Measurements from ENCODE around the gene JMY.

The JMY gene, protein sequence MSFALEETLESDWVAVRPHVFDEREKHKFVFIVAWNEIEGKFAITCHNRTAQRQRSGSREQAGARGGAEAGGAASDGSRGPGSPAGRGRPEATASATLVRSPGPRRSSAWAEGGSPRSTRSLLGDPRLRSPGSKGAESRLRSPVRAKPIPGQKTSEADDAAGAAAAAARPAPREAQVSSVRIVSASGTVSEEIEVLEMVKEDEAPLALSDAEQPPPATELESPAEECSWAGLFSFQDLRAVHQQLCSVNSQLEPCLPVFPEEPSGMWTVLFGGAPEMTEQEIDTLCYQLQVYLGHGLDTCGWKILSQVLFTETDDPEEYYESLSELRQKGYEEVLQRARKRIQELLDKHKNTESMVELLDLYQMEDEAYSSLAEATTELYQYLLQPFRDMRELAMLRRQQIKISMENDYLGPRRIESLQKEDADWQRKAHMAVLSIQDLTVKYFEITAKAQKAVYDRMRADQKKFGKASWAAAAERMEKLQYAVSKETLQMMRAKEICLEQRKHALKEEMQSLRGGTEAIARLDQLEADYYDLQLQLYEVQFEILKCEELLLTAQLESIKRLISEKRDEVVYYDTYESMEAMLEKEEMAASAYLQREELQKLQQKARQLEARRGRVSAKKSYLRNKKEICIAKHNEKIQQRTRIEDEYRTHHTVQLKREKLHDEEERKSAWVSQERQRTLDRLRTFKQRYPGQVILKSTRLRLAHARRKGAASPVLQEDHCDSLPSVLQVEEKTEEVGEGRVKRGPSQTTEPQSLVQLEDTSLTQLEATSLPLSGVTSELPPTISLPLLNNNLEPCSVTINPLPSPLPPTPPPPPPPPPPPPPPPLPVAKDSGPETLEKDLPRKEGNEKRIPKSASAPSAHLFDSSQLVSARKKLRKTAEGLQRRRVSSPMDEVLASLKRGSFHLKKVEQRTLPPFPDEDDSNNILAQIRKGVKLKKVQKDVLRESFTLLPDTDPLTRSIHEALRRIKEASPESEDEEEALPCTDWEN

GRCh38 chr5:79235634-79236361 lies at the start of gene JMY:
TSS of gene JMY (plus strand) at chr5:79236131. CDS start at chr5:79236651, 520 bp downstream.
- DNase-seq, result peak; percentile 55 to 75 (median 74)

- DNase-seq, result no peak
Observed at GRCh38 chr5:79186455-79186854, 49.5 kb upstream of the JMY start.

DNA sequence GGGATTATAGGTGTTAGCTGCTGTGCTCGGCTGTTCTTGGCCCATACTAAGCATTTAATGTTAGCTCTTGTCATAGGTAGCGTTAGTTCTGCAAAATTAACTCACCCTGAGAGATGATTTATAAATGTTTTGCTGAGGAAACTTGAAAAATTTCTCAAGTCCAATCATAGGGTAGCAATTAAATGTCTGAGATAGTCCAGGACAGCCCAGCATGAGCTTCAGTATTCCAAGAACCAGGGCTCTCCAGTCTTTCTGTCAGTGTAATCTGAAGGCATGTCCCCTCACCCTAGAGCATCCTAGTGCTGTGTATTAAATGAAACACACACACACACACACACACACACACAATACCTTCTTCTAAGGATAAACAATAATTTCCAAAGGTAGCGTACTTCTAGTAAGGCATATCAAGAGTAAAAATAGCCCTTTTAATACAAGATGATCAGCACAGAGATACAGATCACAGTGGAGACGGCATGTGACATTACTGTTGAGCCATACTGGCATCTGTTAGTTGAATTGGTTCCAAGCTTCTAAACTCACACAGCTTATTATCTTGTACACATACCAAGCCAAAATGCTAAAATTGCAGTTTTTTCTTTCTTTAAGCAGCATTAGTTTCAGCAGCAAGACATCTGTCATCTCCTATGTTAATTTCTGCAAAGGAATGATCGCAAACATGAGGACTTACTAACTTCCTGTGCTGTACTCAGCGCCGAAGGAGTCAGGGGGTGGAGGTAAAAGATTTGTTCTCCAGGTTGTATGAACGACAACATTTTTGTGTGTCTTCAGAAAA lies 46.3 kb upstream of the JMY start:
- DNase-seq, result no peak

GRCh38 chr5:79190235-79190529 lies 45.7 kb upstream of the JMY start:
- DNase-seq, result no peak

DNA sequence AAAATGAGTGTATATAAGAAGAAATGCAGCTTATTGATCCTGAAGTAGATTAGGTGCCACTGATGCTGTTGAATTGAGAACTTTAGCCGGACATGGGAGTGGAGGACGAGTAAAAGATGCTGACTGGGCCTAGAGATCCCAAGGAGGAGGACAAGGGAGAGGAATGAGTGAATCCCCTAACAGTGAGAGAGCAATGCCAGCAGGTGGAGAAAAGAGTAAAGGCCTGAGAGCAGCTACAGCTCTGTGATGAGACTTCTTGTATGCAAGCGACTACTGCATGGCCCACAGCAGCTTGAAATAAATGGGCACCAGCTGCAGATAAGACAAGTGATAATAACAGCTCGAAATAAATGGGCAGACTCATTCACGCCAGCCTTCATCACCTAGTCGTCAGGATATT lies 44.5 kb upstream of the JMY start:
- DNase-seq, result no peak

DNA sequence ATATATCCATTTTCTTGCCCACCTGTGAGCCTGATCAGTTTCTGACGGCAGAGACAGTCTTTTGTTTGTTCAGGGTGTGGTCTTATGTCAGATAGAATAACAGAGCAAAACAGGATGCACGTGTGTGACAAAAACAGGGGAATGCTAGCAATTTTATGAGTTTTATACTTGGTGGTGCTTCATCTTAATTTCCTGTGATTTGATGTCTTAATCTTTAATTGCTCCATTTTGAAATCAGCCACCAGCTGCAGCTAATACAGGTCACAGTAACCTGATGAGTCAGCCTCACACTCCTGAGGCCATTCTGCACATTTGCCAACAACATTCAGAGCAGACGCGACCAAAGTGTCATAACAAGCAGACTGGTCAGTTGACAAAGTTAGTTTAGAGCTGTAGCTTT lies 42.3 kb upstream of the JMY start:
- DNase-seq, result no peak

DNA sequence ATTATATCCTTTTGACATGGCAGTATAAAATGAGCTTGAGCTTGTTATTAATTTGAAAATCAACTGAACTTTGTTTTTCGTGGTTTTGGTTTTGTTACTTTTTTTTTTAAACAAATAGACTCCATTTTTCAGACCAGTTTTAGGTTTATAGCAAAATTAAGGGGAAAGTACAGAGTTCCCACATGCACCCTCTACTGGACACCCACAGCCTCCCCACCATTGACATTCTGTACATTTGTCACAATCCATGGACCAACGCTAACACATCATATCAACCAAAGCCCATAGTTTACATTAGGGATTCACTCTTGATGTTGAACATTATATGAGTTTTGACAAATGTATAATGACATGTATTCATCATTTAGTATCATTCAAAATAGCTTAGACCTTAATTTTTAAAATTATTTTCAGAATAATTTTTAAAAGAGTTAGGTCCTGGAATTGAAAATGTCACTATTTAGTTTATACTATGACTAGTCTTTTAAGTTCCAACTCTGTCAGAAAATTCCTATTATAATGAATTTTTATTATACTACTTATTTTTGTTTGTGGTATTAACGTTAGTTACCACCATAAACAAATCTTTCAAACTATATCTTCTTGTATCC lies 35.3 kb upstream of the JMY start:
- DNase-seq, result no peak

DNA sequence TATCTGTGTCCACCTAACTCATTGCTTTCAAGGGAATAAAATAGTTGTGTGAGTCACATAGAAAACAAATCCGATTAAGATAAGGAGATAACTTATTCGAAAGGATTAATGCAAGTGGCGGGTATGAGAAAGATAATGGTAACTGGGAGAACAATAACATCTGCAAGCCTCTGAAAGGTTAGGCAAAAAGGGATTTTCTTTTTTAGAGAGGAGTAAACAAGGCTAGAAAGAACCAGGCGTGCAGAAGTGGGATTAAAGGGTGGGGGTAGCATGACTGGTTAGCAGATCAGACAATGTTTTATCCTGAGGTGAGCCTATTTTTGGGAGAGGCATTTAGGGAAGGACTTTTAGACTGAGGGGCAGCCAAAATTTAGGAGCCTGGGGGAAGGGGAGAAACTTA lies 34.7 kb upstream of the JMY start:
- DNase-seq, result no peak

DNA sequence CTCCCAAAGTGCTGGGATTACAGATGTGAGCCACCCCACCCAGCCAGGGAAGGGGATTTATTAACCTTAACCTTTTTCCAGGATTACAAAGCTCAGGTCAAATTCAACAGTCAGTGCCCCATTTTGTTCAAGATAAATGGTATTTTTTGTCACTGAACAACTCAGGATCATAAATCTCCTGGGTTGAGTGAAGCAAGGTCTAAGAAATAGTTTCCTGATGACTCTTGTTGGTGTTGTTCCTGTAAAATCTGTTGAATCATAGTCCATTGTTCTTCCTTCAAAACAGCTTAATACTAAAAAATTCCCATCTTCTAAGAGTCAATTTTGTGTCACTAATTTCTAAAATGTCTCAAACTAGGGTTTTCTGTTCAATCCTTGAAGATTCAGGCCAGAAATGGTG lies 33.9 kb upstream of the JMY start:
- DNase-seq, result no peak

GRCh38 chr5:79205965-79206364 lies 30.0 kb upstream of the JMY start:
- DNase-seq, result no peak

DNA sequence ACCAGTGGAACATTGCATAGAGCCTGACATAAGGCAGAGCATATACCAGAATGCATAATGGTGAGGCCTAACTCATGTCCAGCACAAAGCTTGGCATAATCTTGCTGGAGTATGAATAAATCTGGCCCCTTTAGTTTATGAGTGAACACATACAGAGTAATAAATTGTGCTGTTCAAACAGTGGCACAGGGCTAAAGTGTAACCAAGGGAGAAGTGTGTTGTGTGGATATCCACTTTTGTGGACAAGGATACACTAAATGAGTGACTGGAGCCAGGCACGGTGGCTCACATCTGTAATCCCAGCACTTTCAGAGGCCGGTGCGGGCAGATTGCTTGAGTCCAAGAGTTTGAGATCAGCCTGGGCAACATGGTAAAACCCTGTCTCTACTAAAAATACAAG lies 29.4 kb upstream of the JMY start:
- no peak for DNase-seq

DNA sequence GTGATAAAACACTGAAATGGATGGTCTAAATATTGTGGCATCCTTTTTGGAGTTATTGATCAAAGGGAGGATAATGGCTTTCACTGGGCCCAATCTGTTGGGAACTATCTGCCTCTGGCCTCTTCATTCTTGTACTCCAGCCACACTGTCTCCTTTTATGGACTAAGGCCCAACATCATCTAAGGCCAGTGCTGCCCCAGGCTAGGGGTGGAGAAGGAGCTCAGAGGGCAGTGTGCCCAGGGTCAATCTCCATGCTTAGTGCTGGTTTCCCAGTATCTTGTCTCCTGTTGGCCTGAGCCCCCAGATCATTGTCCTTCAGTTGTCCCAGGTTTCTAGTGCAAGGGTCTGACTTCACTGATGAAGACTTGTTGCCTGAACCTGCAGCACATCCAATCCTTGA lies 26.4 kb upstream of the JMY start:
- DNase-seq, result no peak

DNA sequence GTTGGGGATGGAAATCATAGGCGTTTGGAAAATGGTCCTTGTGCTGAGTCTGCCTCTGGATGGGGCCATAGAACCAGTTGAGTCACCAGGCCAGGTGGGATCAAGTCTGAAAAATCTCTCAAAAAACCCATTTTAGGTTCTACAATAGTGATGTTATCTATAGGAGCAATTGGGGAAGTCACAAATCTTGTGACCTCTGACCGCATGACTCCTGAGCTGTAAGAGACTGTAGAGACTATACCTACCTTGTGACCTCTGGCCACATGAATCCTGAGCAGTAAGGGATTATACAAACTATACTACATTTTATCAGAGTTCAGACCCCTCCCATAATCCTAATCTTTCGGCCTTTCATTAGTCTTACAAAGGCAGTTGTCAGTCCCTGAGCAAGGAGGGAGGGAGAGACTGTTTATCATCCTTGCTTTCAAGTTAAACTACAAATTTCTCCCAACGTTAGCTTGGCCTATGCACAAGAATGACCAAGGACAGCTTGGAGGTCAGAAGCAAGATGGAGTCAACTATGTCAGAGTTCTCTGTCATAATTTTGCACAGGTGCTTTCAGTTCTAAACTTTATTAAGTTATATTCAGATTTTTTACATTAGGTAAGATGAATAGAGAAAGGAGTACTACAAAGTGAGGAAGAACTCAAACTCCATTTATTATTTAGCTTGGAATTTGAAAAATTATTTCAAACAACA lies 11.5 kb upstream of the JMY start:
- no peak for DNase-seq

- no peak for DNase-seq
Observed at GRCh38 chr5:79225026-79225425, 10.9 kb upstream of the JMY start.

GRCh38 chr5:79225441-79225840 lies 10.5 kb upstream of the JMY start:
- DNase-seq, result no peak

DNA sequence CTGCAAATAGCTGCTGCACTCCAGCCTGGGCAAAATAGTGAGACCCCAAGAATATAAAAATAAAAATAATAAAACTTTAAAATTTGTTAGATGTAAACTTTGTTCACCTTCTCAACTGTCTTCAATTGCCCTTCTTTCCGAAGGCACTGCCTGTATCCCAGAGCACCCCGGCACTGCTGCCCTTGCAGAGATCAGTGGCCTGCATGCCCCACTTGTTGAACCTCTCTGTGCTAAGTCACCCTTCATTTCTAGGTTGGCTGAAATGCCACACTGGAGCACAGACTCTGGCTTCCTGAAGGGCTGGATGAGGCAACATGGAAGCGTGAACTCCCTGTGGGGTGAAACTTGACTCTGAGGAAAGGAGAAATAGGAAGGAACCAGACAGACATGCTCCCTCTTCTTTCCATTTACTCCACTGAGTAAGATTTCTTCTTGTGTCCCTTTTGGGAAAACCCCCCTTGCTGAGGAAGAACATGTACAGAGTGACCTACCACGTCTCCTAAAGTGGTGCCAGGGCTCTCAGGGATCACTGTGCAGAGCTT lies 8.4 kb upstream of the JMY start:
- no peak for DNase-seq

DNA sequence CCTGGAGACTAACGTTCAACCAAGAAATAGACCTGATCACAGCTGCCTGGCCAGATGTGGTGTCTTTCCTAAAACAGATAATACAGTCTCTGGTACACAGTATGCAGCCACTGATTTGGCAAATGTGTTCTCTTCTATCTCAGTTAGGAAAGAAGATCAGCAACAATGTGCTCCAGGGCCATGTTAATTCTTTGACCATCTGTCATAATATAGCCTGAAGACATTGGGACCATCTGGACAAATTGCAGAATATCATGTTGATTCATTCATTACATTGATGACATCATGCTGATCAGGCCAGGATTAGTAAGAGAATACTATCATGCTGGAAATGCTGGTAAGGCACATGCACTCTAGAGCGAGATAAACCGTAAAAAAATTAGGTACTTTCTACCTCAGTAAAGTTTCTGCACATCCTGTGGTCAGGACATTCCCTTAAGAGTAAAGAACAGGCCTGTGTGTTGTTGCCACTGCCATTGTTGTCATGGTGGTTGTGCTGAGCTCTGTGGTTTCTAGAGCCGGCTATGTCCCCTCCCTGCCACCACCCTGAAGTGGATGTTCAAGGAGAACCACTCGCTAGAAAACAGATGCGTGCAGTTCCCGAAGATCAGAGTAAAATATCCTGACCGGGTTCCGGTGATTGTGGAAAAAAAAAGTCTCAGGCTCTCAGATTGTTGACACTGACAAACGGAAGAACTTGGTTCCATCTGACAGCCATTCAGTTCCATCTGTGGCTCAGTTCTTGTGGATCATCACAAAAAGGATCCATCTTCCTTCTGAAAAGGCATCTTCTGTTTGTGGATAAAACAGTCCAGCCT lies 6.4 kb upstream of the JMY start:
- no peak for DNase-seq

- DNase-seq, result no peak
Observed at GRCh38 chr5:79235261-79235633, 684 bp upstream of the JMY start.

DNA sequence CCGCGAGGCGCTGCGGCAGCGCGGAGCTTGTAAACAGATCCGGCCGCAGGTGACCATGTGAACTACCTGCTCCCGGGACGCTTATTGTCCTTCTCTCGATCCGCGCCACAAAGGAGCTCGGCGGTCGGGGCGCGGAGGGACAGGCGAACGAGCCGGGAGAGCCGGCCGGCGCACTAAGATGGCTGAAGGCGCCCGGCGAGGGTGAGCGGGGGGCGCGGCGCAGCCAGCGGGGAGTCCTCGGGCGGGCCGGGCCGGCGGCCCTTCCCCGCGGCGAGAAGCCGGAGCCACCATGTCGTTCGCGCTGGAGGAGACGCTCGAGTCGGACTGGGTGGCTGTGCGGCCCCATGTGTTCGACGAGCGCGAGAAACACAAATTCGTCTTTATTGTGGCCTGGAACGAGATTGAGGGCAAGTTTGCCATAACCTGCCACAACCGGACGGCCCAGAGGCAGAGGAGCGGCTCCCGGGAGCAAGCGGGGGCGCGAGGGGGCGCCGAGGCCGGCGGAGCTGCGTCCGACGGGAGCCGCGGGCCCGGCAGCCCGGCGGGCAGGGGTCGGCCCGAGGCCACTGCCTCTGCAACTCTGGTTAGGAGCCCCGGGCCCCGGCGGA lies 535 bp downstream of the JMY start:
- peak in 2 of 4 experiments; percentile 13 to 27 for DNase-seq

All from activated CD4-positive, CD25-positive, alpha-beta regulatory T cell (primary cell).